HCT116 (cell line): ENCODE results near the gene NOBOX. TPM values are rescaled to one million over a fixed set of nuclear protein-coding genes. Genes with fewer than 3 reads are reported as not detected.

Experiments used
- ATAC-seq: fragments of 200-7000 bp; cut with Tn5 transposase; 2 replicates; pipeline ENCODE4 v1.9.1; 2020; ENCODE audit warnings: mild to moderate bottlenecking, moderate library complexity
- BruUV-seq: library from RNA; stranded (reverse); fragments of 400-500 nt; replicated peaks from 2 replicates; lab custom pipeline; 2021; lab: Mats Ljungman, UMichigan
- CTCF ChIA-PET: fragments of 300-600 bp; sonication (Branson Sonifier 250); formaldehyde crosslinking; loops from one replicate; lab custom pipeline; 2021; ENCODE audit warnings: antibody characterized with exemption; lab: Charles Lee
- POLR2A ChIA-PET: fragments of 300-600, 350-600 bp; sonication (Branson Sonifier 250); formaldehyde crosslinking; loops from one replicate; lab custom pipeline; 2021; ENCODE audit warnings: antibody characterized with exemption; lab: Charles Lee
- RAD21 ChIA-PET, 2 experiments: fragments of 300-600 bp; sonication (Branson Sonifier 250); formaldehyde crosslinking; loops; one replicate each; lab custom pipeline; 2023; ENCODE audit warnings: low total read pairs in 2 of 2; ENCODE audit not compliant: uncharacterized antibody in 2 of 2, unreplicated experiment in 2 of 2, low non-redundant PET in 1 of 2; lab: Charles Lee
- DNase-seq: peaks from one replicate; pipeline ENCODE4 v3.0.0-alpha.2; 2010; ENCODE audit warnings: low read depth, low spot score
- H2AFZ ChIP-seq: fragments of 200-600 bp; shearing (Covaris generic), sonication (generic); 2 replicates; pipeline ENCODE4 v1.6.1; 2017; ENCODE audit warnings: low read depth, mixed run types, mixed read lengths, antibody characterized with exemption, low read length; ENCODE audit not compliant: poor library complexity, severe bottlenecking
- H3K27ac ChIP-seq: 2 replicates; pipeline ENCODE4 v1.5.1; 2012; ENCODE audit warnings: low read depth, low read length
- H3K27me3 ChIP-seq: fragments of 200-600 bp; sonication (generic); 2 replicates; pipeline ENCODE4 v1.6.1; 2016; ENCODE audit warnings: mixed run types, low read length, mixed read lengths; ENCODE audit not compliant: insufficient read depth
- H3K36me3 ChIP-seq, 2 experiments: fragments of 200-500 bp in 1 of 2; fragments of 200-600 bp in 1 of 2; sonication (Bioruptor generic) in 1 of 2; sonication (generic) in 1 of 2; 2 replicates each; pipeline versions ENCODE4 v1.5.1 to v1.6.1; 2014 to 2016; ENCODE audit warnings: low read length in 2 of 2, inconsistent platforms in 1 of 2, mixed read lengths in 1 of 2, mixed run types in 1 of 2; ENCODE audit not compliant: insufficient read depth in 2 of 2, control insufficient read depth in 1 of 2
- H3K4me1 ChIP-seq, 2 experiments: fragments of 200-600 bp in 1 of 2; sonication (generic) in 1 of 2; 2 replicates each; pipeline versions ENCODE4 v1.5.1 to v1.6.1; 2012 to 2017; ENCODE audit warnings: low read length in 2 of 2, inconsistent platforms in 1 of 2, mild to moderate bottlenecking in 1 of 2, mixed read lengths in 1 of 2, mixed run types in 1 of 2, moderate library complexity in 1 of 2; ENCODE audit not compliant: insufficient read depth in 2 of 2, control insufficient read depth in 1 of 2
- H3K4me2 ChIP-seq: fragments of 200-600 bp; sonication (generic); 2 replicates; pipeline ENCODE4 v1.6.1; 2017; ENCODE audit warnings: mixed run types, low read length, mixed read lengths
- H3K4me3 ChIP-seq, 2 experiments: fragments of 200-600 bp in 1 of 2; sonication (generic) in 1 of 2; replicated peaks in 1 of 2; 2 replicates each; pipeline ENCODE4 v1.5.1; 2011 to 2016; ENCODE audit warnings: low read length in 2 of 2, control low read depth in 1 of 2, low read depth in 1 of 2, mild to moderate bottlenecking in 1 of 2, mixed read lengths in 1 of 2, mixed run types in 1 of 2
- H3K79me2 ChIP-seq: fragments of 200-600 bp; sonication (generic); 2 replicates; pipeline ENCODE4 v1.6.1; 2017; ENCODE audit warnings: mild to moderate bottlenecking, mixed run types, low read length, moderate library complexity, mixed read lengths; ENCODE audit not compliant: insufficient read depth
- H3K9ac ChIP-seq: fragments of 200-600 bp; sonication (generic); 2 replicates; pipeline ENCODE4 v1.6.1; 2016; ENCODE audit warnings: low read length, mixed read lengths
- H3K9me2 ChIP-seq: fragments of 200-600 bp; sonication (generic), shearing (Covaris generic); 2 replicates; pipeline ENCODE4 v1.6.1; 2017; ENCODE audit warnings: mixed run types, mild to moderate bottlenecking, moderate library complexity; ENCODE audit not compliant: insufficient read depth
- H3K9me3 ChIP-seq, 2 experiments: fragments of 200-500 bp in 1 of 2; fragments of 200-600 bp in 1 of 2; sonication (Bioruptor generic) in 1 of 2; sonication (generic) in 1 of 2; 2 replicates each; pipeline ENCODE4 v1.6.1; 2014 to 2017; ENCODE audit warnings: low read length in 2 of 2, mixed read lengths in 2 of 2, inconsistent platforms in 1 of 2, low read depth in 1 of 2, mild to moderate bottlenecking in 1 of 2, mixed run types in 1 of 2, moderate library complexity in 1 of 2; ENCODE audit not compliant: control insufficient read depth in 1 of 2, insufficient read depth in 1 of 2
- H4K20me1 ChIP-seq: fragments of 200-600 bp; sonication (generic), shearing (Covaris generic); 2 replicates; pipeline ENCODE4 v1.6.1; 2017; ENCODE audit warnings: mixed run types, mild to moderate bottlenecking, moderate library complexity; ENCODE audit not compliant: insufficient read depth
- CEBPB ChIP-seq: IDR thresholded peaks from 2 replicates; pipeline ENCODE4 v1.6.1; 2012; ENCODE audit warnings: low read depth
- EGR1 ChIP-seq: IDR thresholded peaks from 2 replicates; pipeline ENCODE4 v1.6.1; 2012; ENCODE audit warnings: low read depth
- ELF1 ChIP-seq: IDR thresholded peaks from 2 replicates; pipeline ENCODE4 v1.6.1; 2012; ENCODE audit warnings: low read depth, borderline replicate concordance
- EZH2 ChIP-seq: fragments of 200-600 bp; sonication (generic); IDR thresholded peaks from 2 replicates; pipeline ENCODE4 v1.6.1; 2017; ENCODE audit warnings: antibody characterized with exemption, mixed run types
- EZH2phosphoT487 ChIP-seq: fragments of 200-600 bp; IDR thresholded peaks from 2 replicates; pipeline ENCODE4 v1.6.1; 2018; ENCODE audit warnings: antibody characterized with exemption, borderline replicate concordance
- FOSL1 ChIP-seq: IDR thresholded peaks from 2 replicates; pipeline ENCODE4 v1.6.1; 2012; ENCODE audit warnings: low read depth
- POLR2A ChIP-seq: IDR thresholded peaks from 2 replicates; pipeline ENCODE4 v1.7.0; 2011; ENCODE audit warnings: borderline replicate concordance; ENCODE audit not compliant: insufficient read depth, insufficient read length; ENCODE audit errors: extremely low read depth
- POLR2AphosphoS5 ChIP-seq: IDR thresholded peaks from 2 replicates; pipeline ENCODE4 v1.6.1; 2011; ENCODE audit warnings: mild to moderate bottlenecking, low read depth, low read length, moderate library complexity
- RAD21 ChIP-seq: IDR thresholded peaks from 2 replicates; pipeline ENCODE4 v1.6.1; 2012; ENCODE audit warnings: low read depth, mild to moderate bottlenecking
- SIN3A ChIP-seq: IDR thresholded peaks from 2 replicates; pipeline ENCODE4 v1.6.1; 2012; ENCODE audit warnings: low read depth
- SP1 ChIP-seq: IDR thresholded peaks from 2 replicates; pipeline ENCODE4 v1.6.1; 2012; ENCODE audit warnings: low read depth
- SRF ChIP-seq: IDR thresholded peaks from 2 replicates; pipeline ENCODE4 v1.6.1; 2012; ENCODE audit warnings: low read depth
- TCF7L2 ChIP-seq: IDR thresholded peaks from 2 replicates; pipeline ENCODE4 v1.7.0; 2011; ENCODE audit warnings: borderline replicate concordance, inconsistent platforms; ENCODE audit not compliant: insufficient read depth, insufficient read length; ENCODE audit errors: extremely low read depth
- YY1 ChIP-seq: IDR thresholded peaks from 2 replicates; pipeline ENCODE4 v1.6.1; 2011; ENCODE audit warnings: low read length, low read depth, moderate library complexity, mild to moderate bottlenecking; ENCODE audit not compliant: insufficient replicate concordance; ENCODE audit errors: extremely low read depth
- ZBTB33 ChIP-seq: IDR thresholded peaks from 2 replicates; pipeline ENCODE4 v1.6.1; 2011; ENCODE audit warnings: mild to moderate bottlenecking, low read length, moderate library complexity; ENCODE audit not compliant: insufficient replicate concordance; ENCODE audit errors: extremely low read depth
- ZFX ChIP-seq: fragments of 450-650 bp; IDR thresholded peaks from 2 replicates; pipeline ENCODE4 v1.6.1; 2017
- ZNF274 ChIP-seq: fragments of 200-500 bp; sonication (Bioruptor generic); IDR thresholded peaks from 2 replicates; pipeline ENCODE4 v1.6.1; 2014; ENCODE audit warnings: mild to moderate bottlenecking, low read depth, low read length, inconsistent platforms
- intact Hi-C: fragments of 100-400 bp; cut with micrococcal nuclease; formaldehyde crosslinking; loops from 2 replicates; pipeline ENCODE4 v1.10.0; 2022
- total RNA-seq: library from RNA; stranded (reverse); gene quantifications from one replicate; pipeline ENCODE4 v1.2.1, GENCODE V29; 2021; ENCODE audit not compliant: unreplicated experiment
- TF ChIP-seq, protein P1 (sequence below): IDR thresholded peaks from 2 replicates; pipeline ENCODE4 v1.6.1; 2012; ENCODE audit warnings: low read depth
- TF ChIP-seq, protein P2 (sequence below): IDR thresholded peaks from 2 replicates; pipeline ENCODE4 v1.6.1; 2012
- TF ChIP-seq, protein P3 (sequence below): IDR thresholded peaks from 2 replicates; pipeline ENCODE4 v1.6.1; 2012

NOBOX gene
- total RNA-seq, 1 experiment from 2014 or later, result not detected

- H3K4me3 ChIP-seq, result no peak overlapping the region
- intact Hi-C loops, result no loop called here
- H4K20me1 ChIP-seq, result no peaks in the 10 kb centered on the region
- no peak overlapping the region for H2AFZ ChIP-seq
- no peak for ATAC-seq
- no peaks in the 10 kb centered on the region for H3K36me3 ChIP-seq
- TF ChIP-seq RAD21, result no peak
- no peak for TF ChIP-seq ZBTB33
- TF ChIP-seq, protein P1, sequence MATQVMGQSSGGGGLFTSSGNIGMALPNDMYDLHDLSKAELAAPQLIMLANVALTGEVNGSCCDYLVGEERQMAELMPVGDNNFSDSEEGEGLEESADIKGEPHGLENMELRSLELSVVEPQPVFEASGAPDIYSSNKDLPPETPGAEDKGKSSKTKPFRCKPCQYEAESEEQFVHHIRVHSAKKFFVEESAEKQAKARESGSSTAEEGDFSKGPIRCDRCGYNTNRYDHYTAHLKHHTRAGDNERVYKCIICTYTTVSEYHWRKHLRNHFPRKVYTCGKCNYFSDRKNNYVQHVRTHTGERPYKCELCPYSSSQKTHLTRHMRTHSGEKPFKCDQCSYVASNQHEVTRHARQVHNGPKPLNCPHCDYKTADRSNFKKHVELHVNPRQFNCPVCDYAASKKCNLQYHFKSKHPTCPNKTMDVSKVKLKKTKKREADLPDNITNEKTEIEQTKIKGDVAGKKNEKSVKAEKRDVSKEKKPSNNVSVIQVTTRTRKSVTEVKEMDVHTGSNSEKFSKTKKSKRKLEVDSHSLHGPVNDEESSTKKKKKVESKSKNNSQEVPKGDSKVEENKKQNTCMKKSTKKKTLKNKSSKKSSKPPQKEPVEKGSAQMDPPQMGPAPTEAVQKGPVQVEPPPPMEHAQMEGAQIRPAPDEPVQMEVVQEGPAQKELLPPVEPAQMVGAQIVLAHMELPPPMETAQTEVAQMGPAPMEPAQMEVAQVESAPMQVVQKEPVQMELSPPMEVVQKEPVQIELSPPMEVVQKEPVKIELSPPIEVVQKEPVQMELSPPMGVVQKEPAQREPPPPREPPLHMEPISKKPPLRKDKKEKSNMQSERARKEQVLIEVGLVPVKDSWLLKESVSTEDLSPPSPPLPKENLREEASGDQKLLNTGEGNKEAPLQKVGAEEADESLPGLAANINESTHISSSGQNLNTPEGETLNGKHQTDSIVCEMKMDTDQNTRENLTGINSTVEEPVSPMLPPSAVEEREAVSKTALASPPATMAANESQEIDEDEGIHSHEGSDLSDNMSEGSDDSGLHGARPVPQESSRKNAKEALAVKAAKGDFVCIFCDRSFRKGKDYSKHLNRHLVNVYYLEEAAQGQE, result no peak
- no peak for TF ChIP-seq SP1
- no peak for TF ChIP-seq ELF1
- no peak for TF ChIP-seq ZFX
- no peak for TF ChIP-seq YY1
- no peak for TF ChIP-seq EGR1
- TF ChIP-seq FOSL1, result no peak
- TF ChIP-seq SRF, result no peak
- TF ChIP-seq TCF7L2, result no peak
- no peak for TF ChIP-seq SIN3A
- no peak for TF ChIP-seq EZH2phosphoT487
- TF ChIP-seq, protein P2, sequence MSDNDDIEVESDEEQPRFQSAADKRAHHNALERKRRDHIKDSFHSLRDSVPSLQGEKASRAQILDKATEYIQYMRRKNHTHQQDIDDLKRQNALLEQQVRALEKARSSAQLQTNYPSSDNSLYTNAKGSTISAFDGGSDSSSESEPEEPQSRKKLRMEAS, result no peak
- no peak for TF ChIP-seq CEBPB
- TF ChIP-seq POLR2A, result no peak
- TF ChIP-seq ZNF274, result no peak
- no peak for TF ChIP-seq EZH2
- TF ChIP-seq, protein P3, sequence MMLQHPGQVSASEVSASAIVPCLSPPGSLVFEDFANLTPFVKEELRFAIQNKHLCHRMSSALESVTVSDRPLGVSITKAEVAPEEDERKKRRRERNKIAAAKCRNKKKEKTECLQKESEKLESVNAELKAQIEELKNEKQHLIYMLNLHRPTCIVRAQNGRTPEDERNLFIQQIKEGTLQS, result no peak
- no peak for TF ChIP-seq POLR2AphosphoS5
- TF ChIP-seq, all 23 proteins: peak for 0
- BruUV-seq, result no TSS peak
- Histone ChIP-seq H3K27ac (no peak overlapping the region), H3K79me2 (no peaks in the 10 kb centered on the region), H3K4me1 (peaks cover 3 to 12% of the 10 kb centered on the region in 2 experiments; a peak in 3 of 4 replicates), H3K4me2 (no peak overlapping the region), H3K9ac (no peak overlapping the region), H3K9me3 (no peaks in the 10 kb centered on the region), H3K9me2 (no peaks in the 10 kb centered on the region), H3K27me3 (no peaks in the 10 kb centered on the region)
- no peak for DNase-seq
- RAD21 ChIA-PET, result no interaction called here
- CTCF ChIA-PET, result no interaction called here
- POLR2A ChIA-PET, result no interaction called here
These were observed 13.0 kb downstream of the NOBOX start for GRCh38 chr7:144390481-144390880.
